Effector memory CD8-positive, alpha-beta T cell (primary cell): ENCODE data around the gene KRT1.
A peak's percentile ranks its signal among the peaks of the same experiment; 100 is the strongest.

Source experiments
- ATAC-seq: fragments of 150-1000 bp; cut with Tn5 transposase; replicated peaks from 2 replicates; pipeline ENCODE4 v1.10.0; 2021; ENCODE audit warnings: mild to moderate bottlenecking, moderate library complexity
- DNase-seq, 3 experiments: peaks; one replicate each; pipeline ENCODE4 v3.0.0; 2021
- H3K27ac Mint-ChIP-seq, 2 donors: one replicate each; pipeline ENCODE4 v1.8.0; 2022; ENCODE audit warnings: mild to moderate bottlenecking in 2 of 2, mixed read lengths in 2 of 2, moderate library complexity in 2 of 2
- H3K27me3 Mint-ChIP-seq, 2 donors: one replicate each; pipeline ENCODE4 v1.8.0; 2022; ENCODE audit warnings: mixed read lengths in 2 of 2
- H3K36me3 Mint-ChIP-seq: one replicate; pipeline ENCODE4 v1.8.0; 2022; ENCODE audit warnings: mild to moderate bottlenecking, moderate library complexity, mixed read lengths; ENCODE audit not compliant: insufficient read depth
- H3K4me1 Mint-ChIP-seq, 2 donors: one replicate each; pipeline ENCODE4 v1.8.0; 2022; ENCODE audit warnings: low read depth in 2 of 2, mixed read lengths in 2 of 2
- H3K4me3 Mint-ChIP-seq, 2 donors: one replicate each; pipeline ENCODE4 v1.8.0; 2022; ENCODE audit warnings: mild to moderate bottlenecking in 2 of 2, mixed read lengths in 2 of 2, moderate library complexity in 2 of 2
- H3K9me3 Mint-ChIP-seq, 2 donors: one replicate each; pipeline ENCODE4 v1.8.0; 2022; ENCODE audit warnings: mixed read lengths in 2 of 2

The KRT1 gene

GRCh38 chr12:52659951-52660350 is 20.3 kb downstream of the KRT1 start:
- DNase-seq = no peak
- Mint-ChIP-seq H3K4me3 (no peak overlapping the region), H3K9me3 (no peaks in the 10 kb centered on the region), H3K27ac (peak overlapping the region in 1 of 2 donors; percentile 86), H3K27me3 (peaks cover 0 to 66% of the 10 kb centered on the region in 2 donors), H3K36me3 (no peaks in the 10 kb centered on the region), H3K4me1 (peaks cover 9 to 20% of the 10 kb centered on the region in 2 donors)
- no peak for ATAC-seq

- Mint-ChIP-seq H3K36me3 (no peaks in the 10 kb centered on the region), H3K4me3 (no peak overlapping the region), H3K27me3 (peaks cover 0 to 66% of the 10 kb centered on the region in 2 donors), H3K9me3 (no peaks in the 10 kb centered on the region), H3K27ac (peak overlapping the region in 1 of 2 donors; percentile 86), H3K4me1 (peaks cover 9 to 20% of the 10 kb centered on the region in 2 donors)
- no peak for DNase-seq
- no peak for ATAC-seq
These were observed 20.8 kb downstream of the KRT1 start for GRCh38 chr12:52659395-52659794.

- DNase-seq = no peak
- H3K27ac Mint-ChIP-seq = peak overlapping the region in 1 of 2 donors; percentile 38
- peaks cover 5 to 64% of the 10 kb centered on the region in 2 donors for H3K27me3 Mint-ChIP-seq
- no peaks in the 10 kb centered on the region for H3K36me3 Mint-ChIP-seq
- no peak for ATAC-seq
- H3K9me3 Mint-ChIP-seq = no peaks in the 10 kb centered on the region
- H3K4me1 Mint-ChIP-seq = peaks cover 9 to 20% of the 10 kb centered on the region in 2 donors
- H3K4me3 Mint-ChIP-seq = no peak overlapping the region
These were observed 22.0 kb downstream of the KRT1 start for GRCh38 chr12:52658196-52658595.

- Mint-ChIP-seq H3K4me3 (no peak overlapping the region), H3K27me3 (peaks cover 5 to 64% of the 10 kb centered on the region in 2 donors), H3K27ac (peak overlapping the region in 1 of 2 donors; percentile 35), H3K4me1 (peaks cover 5 to 13% of the 10 kb centered on the region in 2 donors), H3K9me3 (no peaks in the 10 kb centered on the region), H3K36me3 (no peaks in the 10 kb centered on the region)
- no peak for ATAC-seq
- no peak for DNase-seq
These were observed 22.8 kb downstream of the KRT1 start for GRCh38 chr12:52657250-52657902.

GRCh38 chr12:52656616-52657015 is 23.6 kb downstream of the KRT1 start:
- no peak for DNase-seq
- peaks cover 5 to 69% of the 10 kb centered on the region in 2 donors for H3K27me3 Mint-ChIP-seq
- no peak overlapping the region for H3K27ac Mint-ChIP-seq
- no peak overlapping the region for H3K4me3 Mint-ChIP-seq
- ATAC-seq = no peak
- H3K9me3 Mint-ChIP-seq = no peaks in the 10 kb centered on the region
- peaks cover 0 to 9% of the 10 kb centered on the region in 2 donors for H3K4me1 Mint-ChIP-seq
- H3K36me3 Mint-ChIP-seq = no peaks in the 10 kb centered on the region

GRCh38 chr12:52655720-52656124 is 24.5 kb downstream of the KRT1 start:
- Mint-ChIP-seq H3K9me3 (no peaks in the 10 kb centered on the region), H3K27ac (no peak overlapping the region), H3K4me3 (no peak overlapping the region), H3K36me3 (no peaks in the 10 kb centered on the region), H3K4me1 (peaks cover 0 to 9% of the 10 kb centered on the region in 2 donors), H3K27me3 (peaks cover 5 to 71% of the 10 kb centered on the region in 2 donors)
- ATAC-seq (no peak), DNase-seq (no peak)

- DNase-seq (no peak), ATAC-seq (no peak)
- no peak overlapping the region for H3K4me3 Mint-ChIP-seq
- H3K27me3 Mint-ChIP-seq = peaks cover 5 to 71% of the 10 kb centered on the region in 2 donors
- H3K36me3 Mint-ChIP-seq = no peaks in the 10 kb centered on the region
- peaks cover 0 to 10% of the 10 kb centered on the region in 2 donors for H3K4me1 Mint-ChIP-seq
- no peak overlapping the region for H3K27ac Mint-ChIP-seq
- no peaks in the 10 kb centered on the region for H3K9me3 Mint-ChIP-seq
These were observed 25.0 kb downstream of the KRT1 start for GRCh38 chr12:52655251-52655650.

- DNase-seq (no peak), ATAC-seq (no peak)
- Mint-ChIP-seq H3K27me3 (peaks cover 5 to 40% of the 10 kb centered on the region in 2 donors), H3K36me3 (no peaks in the 10 kb centered on the region), H3K9me3 (no peaks in the 10 kb centered on the region), H3K4me3 (no peak within 1 kb of the TSS), H3K27ac (no peak within 1 kb of the TSS), H3K4me1 (peaks cover 22 to 29% of the 10 kb centered on the region in 2 donors)
These were observed 28.4 kb downstream of the KRT1 start, which contains the start of gene KRT2 for GRCh38 chr12:52651726-52652261. KRT2 (minus strand) TSS chr12:52652211; CDS start chr12:52652142, 69 bp downstream.

GRCh38 chr12:52650520-52651081 is 29.6 kb downstream of the KRT1 start:
- ATAC-seq = no peak
- no peaks in the 10 kb centered on the region for H3K9me3 Mint-ChIP-seq
- H3K4me1 Mint-ChIP-seq = peaks cover 34 to 41% of the 10 kb centered on the region in 2 donors

GRCh38 chr12:52649066-52649465 is 31.1 kb downstream of the KRT1 start:
- Mint-ChIP-seq H3K36me3 (peaks cover 8% of the 10 kb centered on the region), H3K27me3 (peaks cover 5 to 15% of the 10 kb centered on the region in 2 donors), H3K4me3 (no peak overlapping the region), H3K27ac (no peak overlapping the region), H3K9me3 (peaks cover 2 to 9% of the 10 kb centered on the region in 2 donors), H3K4me1 (peaks cover 49 to 55% of the 10 kb centered on the region in 2 donors)
- DNase-seq (no peak), ATAC-seq (no peak)

More at GRCh38 chr12:52650520-52651081, 29.6 kb downstream of the KRT1 start:
- Mint-ChIP-seq H3K36me3 (peaks cover 3% of the 10 kb centered on the region), H3K4me3 (no peak overlapping the region), H3K27me3 (peaks cover 5 to 28% of the 10 kb centered on the region in 2 donors), H3K27ac (no peak overlapping the region)
- no peak for DNase-seq

GRCh38 chr12:52648012-52648550 is 32.1 kb downstream of the KRT1 start:
- DNase-seq (no peak), ATAC-seq (no peak)
- peak overlapping the region; percentile 97 to 99 for H3K27ac Mint-ChIP-seq
- H3K36me3 Mint-ChIP-seq = peaks cover 11% of the 10 kb centered on the region
- peaks cover 0 to 7% of the 10 kb centered on the region in 2 donors for H3K27me3 Mint-ChIP-seq
- peaks cover 54 to 59% of the 10 kb centered on the region in 2 donors for H3K4me1 Mint-ChIP-seq
- no peak overlapping the region for H3K4me3 Mint-ChIP-seq
- H3K9me3 Mint-ChIP-seq = peaks cover 2 to 9% of the 10 kb centered on the region in 2 donors

GRCh38 chr12:52647601-52648000 is 32.6 kb downstream of the KRT1 start:
- H3K9me3 Mint-ChIP-seq = peaks cover 2 to 9% of the 10 kb centered on the region in 2 donors
- H3K27ac Mint-ChIP-seq = peak overlapping the region; percentile 97 to 99
- peaks cover 0 to 7% of the 10 kb centered on the region in 2 donors for H3K27me3 Mint-ChIP-seq
- peaks cover 56 to 61% of the 10 kb centered on the region in 2 donors for H3K4me1 Mint-ChIP-seq
- H3K36me3 Mint-ChIP-seq = peaks cover 11% of the 10 kb centered on the region
- DNase-seq (no peak), ATAC-seq (no peak)
- H3K4me3 Mint-ChIP-seq = no peak overlapping the region

- peaks cover 0 to 2% of the 10 kb centered on the region in 2 donors for H3K27me3 Mint-ChIP-seq
- H3K36me3 Mint-ChIP-seq = peaks cover 11% of the 10 kb centered on the region
- H3K27ac Mint-ChIP-seq = peak overlapping the region; percentile 97 to 99
- DNase-seq (no peak), ATAC-seq (no peak)
- H3K4me3 Mint-ChIP-seq = peak overlapping the region; percentile 75 to 78
- peaks cover 2 to 9% of the 10 kb centered on the region in 2 donors for H3K9me3 Mint-ChIP-seq
- H3K4me1 Mint-ChIP-seq = peaks cover 62 to 66% of the 10 kb centered on the region in 2 donors
These were observed 33.6 kb downstream of the KRT1 start for GRCh38 chr12:52646613-52647012.
